Stimulated activated CD8-positive, alpha-beta memory T cell treated with anti-CD3 and anti-CD28 coated beads, Interleukin-15, amount 100 ng/mL, for 1 hour (primary cell): ENCODE measurements around the gene ETHE1.

Source experiments
- DNase-seq: peaks from one replicate; pipeline ENCODE4 v3.0.0-alpha.2; 2020; ENCODE audit warnings: low read depth

ETHE1 gene, protein sequence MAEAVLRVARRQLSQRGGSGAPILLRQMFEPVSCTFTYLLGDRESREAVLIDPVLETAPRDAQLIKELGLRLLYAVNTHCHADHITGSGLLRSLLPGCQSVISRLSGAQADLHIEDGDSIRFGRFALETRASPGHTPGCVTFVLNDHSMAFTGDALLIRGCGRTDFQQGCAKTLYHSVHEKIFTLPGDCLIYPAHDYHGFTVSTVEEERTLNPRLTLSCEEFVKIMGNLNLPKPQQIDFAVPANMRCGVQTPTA

DNA sequence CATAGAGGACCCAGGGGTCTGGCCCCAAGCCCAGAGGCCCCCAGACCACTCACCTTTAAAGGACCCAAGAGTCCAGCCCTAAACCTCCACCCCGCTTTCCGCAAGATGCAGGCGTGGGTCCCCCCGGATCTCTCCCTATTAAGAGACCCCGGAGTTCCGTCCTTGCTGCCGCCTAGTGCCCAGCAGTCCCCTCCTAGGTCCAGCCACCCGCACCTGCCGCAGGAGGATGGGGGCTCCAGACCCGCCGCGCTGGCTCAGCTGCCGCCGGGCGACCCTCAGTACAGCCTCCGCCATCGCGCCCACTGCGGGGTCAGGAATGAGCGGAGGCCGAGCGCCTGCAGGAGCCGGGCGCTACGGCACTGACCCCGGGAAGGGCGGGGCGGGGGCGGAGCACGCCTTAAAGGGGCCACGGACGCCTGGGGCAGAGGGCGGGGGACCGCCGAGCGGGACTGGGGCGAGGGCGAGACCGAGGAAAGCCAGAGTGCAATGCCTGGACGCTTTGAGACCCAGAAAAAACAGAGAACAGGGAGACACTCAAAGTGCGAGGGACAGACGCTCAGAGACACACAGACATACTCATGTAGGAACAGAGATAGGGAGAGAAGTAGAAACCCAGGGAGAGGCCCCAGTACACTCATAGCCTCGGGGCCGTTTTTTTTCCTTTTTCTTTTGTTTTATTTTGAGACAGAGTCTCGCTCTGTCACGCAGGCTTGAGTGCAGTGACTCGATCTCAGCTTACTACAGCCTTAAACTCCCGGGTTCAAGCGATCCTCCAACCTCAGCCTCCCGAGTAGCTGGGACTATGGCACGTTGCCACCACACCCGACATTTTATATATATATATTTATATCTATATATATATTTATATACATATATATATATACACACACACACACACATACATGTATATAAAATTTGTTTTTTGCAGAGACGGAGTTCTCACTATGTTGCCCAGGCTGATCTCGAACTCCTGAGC lies at the start of gene ETHE1:
Gene ETHE1, minus strand, starts transcription at position 318 of the 976 bp plus-strand sequence. Its CDS starts 24 bp downstream, at position 294.
- DNase-seq: peak; percentile 52

DNA sequence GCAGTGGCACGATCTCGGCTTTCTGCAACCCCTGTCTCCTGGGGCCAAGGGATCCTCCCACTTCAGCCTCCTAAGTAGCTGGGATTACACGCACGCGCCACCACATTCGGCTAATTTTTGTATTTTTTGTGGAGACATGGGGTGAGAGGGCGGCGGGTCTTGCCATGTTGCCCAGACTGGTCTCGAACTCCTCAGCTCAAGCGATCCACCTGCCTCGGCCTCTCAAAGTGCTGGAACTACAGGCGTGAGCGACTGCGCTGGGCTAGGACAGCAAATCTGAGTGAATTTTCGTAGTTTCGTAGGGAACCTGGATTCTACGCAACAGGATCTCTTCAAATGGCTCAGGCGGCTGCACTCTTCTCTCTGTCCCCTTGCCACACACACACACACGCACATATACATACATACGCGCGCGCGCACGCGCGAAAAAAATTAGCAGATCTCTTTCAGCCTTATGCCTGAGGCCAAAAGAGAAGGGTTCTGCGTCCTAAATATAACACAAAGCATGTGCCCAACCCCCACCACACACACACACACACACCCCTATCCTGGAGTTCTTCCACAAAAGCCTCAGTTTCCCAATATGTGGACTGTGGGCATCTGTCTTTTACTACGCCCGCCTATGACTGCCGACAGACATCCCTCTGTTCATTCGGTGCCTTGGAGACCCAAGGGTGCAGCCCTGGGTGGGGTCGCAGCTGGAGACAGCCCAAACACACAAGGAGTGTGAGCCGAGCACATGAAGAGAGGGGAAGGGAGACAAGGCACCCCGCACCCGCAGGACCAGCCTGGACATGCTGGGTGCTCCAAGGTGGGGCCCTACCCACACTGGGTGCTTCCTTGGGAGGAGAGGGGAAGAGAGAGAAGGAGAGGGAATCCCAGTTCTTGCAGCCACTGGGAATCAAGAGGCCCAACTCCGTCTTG lies 49.2 kb upstream of the ETHE1 start:
- no peak for DNase-seq

DNA sequence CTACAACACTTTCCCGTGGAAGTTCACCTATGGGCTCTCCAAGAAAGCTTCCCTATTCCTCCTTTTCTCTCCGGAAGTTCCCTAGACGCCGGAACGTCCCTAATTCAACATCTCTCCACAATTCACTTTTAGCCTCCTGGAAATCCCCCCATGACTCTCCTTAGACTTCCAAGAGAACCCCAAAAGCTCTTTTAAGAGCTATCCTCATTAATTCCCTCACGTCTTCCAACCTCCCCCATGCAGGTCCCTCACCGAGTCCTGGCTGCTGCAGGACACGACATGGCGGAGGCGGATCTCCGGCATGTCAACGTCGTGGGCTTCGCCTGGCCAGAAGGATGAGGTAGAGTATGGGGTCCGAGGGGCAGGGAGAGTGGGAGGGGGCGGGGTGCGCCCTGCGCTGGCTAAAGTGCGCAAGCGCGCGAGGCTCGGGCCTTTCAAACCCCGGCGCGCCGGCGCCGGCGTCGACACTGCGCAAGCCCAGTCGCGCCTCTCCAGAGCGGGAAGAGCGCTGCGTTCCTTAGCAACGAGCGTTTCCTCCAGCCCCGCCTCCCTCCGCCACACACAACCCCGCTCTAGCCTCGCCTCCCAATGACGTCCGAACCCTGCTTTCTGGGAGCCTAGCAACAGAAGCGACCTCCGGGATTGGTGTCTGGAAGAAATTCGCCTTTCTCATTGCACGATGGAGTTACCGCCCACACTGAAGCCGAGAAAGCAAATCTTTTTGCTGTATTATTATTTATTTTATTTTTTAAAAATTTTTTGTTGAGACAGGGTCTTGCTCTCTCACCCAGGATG lies 48.4 kb upstream of the ETHE1 start, which contains the start of the genes PINLYP and XRCC1:
Gene PINLYP, plus strand, starts transcription at position 646 of the 795 bp plus-strand sequence. CDS start 1,391 bp downstream, outside the sequence.
Gene XRCC1, minus strand, starts transcription at position 372 of the 795 bp plus-strand sequence. Its CDS starts 69 bp downstream, at position 303.
- DNase-seq: peak; percentile 91

DNA sequence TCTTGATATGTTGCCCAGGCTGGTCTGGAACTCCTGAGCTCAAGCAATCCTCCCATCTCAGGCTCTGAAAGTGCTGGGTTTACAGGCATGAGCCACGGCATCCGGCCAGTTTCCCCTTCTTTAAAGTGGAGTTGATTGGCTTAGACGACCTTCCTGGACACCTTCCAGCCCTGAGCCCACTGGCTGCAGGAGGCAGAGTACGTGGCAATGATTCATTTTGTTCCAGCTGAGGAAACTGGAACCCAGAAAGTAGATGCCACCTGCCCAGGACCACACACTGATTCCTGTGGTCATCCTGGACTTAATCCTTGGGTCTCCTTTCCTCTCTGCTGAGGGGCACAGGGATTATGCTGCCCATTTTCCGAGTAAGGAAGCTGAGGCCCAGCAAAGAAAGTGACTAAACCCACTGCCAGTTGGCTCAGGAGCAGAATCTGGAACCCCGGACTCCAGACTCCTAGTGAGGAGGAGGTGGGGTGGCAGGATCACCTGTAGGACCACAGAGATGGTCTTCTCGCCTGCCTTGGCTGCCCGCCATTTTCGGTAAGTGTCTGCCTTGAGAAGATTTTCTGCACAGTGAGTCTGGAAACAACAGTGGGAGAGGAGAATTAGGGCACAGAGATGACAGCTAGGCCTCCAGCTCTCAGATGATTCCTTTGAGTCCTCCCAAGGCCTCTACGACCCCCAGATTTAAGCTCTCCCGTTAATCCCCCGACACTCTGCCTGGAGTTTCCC lies 47.6 kb upstream of the ETHE1 start:
- DNase-seq: no peak

DNA sequence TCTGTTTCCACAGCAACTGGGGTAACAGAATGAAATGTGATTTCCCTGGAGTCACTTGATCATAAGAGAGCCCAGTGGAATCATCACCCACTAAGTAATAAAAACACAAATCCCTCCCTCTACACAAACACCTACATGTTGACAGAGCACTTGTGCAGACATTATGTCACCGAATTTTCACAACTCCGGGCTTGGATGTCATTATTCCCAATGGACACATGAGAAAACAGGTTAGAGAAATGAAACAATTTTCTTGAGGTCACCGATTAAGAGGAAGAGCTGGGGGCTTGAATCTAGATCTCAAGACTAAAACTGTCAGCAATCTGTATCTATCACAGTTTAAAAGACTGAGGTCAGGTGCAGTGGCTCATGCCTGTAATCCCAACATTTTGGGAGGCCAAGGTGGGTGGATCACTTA lies 45.2 kb upstream of the ETHE1 start:
- DNase-seq: no peak

DNA sequence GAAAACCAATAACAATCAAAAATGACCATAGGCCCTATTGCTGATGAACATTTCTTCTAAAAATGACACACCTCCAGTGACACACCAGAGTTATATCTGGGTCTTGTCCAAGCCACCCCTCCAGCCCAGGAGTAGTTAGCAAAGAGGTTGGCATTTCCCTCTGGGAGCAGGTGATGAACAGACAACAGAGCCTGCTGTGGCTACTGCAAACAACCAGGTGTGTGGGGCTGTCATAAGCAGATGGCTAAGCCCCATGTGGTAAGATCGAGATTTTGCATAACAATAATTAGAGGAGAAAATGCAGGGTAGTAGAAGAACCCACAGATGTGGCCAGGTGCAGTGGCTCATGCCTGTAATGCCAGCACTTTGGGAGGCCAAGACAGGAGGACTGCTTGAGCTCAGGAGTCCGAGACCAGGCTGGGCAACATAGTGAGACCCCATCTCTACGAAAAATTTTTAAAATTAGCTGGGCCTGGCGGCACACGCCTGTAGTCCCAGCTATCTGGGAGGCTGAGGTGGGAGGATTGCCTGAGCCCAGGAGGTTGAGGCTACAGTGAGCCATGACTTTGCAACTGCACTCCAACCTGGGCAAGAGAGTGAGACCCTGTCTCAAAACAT lies 43.3 kb upstream of the ETHE1 start:
- DNase-seq: no peak

DNA sequence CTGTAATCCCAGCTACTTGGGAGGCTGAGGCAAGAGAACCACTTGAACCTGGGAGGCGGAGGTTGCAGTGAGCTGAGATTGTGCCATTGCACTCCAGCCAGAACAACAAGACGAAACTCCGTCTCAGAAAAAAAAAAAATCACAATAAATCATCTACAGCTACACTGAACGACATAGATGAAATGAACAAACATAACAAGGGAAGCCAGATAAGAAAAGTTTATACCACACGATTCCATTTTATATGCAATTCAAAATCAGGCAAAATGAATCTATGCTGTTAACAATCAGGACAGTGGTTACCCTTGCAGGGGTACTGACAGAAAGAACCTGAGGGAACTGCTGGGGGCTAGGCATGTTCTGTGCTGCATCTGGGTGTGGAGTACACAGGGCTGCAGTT lies 42.7 kb upstream of the ETHE1 start:
- DNase-seq: no peak

DNA sequence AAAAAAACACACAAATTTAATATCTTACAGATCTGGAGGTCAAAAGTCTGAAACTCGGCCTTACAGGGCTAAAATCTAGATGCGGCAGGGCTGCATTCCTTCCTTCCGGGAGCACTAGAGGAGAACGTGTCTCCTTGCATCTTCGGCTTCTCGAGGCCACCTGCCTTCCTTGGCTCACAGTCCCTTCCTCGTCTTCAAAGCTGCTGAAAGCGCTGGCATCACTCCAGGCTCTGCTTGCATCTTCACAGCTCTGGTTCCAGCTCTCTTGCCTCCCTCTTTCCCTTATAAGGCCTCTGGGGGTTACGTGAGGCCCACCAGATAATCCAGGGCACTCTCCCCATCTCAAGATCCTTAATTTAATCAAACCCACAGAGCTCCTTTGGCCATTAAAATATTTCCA lies 37.8 kb upstream of the ETHE1 start:
- no peak for DNase-seq

DNA sequence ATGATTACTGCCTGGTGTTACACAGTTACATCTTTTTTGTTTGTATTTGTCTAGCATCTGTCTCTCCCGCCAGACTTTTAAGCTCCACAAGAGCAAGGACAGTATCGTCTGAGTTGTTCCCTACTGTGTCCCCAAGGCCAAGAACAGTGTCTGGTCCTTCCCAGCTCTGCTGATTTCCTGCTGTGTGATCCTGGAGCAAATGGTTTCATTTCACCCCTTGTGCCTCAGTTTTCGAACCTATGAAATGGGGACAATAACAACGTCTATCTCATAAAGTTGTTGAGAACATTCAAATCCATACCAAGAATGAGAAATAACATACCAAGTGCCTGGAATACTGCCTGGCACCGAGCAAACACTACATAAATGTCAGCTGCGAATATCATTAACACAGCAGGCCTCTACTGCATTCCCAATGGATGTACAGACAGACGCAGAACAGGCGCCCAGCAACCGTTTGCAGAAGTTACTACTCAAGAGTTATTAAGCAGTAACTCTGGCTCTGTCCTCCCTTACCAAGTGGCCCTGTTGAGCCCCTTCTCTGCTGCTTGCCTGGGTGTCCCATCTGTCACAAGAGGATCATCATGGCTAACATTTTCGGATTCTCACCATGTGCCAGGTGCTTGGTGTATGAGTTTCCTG lies 36.9 kb upstream of the ETHE1 start:
- no peak for DNase-seq

DNA sequence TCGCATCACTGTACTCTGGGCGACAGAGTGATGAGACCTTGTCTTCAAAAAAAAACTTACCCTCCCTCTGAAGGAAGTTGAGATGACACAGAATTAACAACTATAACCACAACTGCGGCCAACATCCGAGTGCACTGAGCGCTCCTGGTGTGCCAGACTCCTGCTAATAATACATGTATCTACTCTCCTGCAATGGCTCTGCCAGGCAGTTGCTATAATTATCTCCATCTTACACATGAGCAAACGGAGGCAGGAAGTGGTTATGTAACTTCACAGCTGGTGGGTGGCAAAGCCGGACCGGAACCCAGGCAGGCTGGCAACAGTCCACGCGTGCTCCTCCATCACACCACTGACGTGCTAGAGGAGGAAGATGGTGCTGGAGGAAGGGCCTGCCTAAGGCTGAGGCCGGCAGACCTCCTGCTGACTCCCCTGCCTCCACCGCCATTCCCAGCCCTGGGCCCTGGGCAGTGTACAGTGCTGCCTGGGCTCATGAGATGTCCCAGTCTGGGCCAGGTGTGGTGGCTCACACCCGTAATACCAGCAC lies 35.8 kb upstream of the ETHE1 start:
- peak; percentile 43 for DNase-seq

DNA sequence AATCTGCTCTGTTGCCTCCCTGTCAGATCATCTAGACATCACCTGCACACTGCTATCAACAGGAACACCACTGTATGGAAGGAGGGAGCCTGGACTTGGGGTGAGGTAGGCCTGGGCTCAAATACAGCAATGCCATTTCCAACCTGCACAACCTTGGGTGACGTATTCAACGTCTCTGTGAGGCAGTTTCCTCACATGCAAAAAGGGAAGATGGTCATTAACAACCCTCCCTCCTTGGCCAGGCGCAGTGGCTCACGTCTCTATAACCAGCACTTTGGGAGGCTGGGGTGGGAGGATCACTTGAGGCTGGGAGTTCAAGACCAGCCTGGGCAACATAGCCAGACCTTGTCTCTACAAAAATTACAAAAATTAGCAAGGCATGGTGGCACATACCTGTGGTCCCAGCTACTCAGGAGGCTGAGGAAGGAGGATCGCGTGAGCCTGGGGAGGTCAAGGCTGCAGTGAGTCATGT lies 35.3 kb upstream of the ETHE1 start:
- no peak for DNase-seq

DNA sequence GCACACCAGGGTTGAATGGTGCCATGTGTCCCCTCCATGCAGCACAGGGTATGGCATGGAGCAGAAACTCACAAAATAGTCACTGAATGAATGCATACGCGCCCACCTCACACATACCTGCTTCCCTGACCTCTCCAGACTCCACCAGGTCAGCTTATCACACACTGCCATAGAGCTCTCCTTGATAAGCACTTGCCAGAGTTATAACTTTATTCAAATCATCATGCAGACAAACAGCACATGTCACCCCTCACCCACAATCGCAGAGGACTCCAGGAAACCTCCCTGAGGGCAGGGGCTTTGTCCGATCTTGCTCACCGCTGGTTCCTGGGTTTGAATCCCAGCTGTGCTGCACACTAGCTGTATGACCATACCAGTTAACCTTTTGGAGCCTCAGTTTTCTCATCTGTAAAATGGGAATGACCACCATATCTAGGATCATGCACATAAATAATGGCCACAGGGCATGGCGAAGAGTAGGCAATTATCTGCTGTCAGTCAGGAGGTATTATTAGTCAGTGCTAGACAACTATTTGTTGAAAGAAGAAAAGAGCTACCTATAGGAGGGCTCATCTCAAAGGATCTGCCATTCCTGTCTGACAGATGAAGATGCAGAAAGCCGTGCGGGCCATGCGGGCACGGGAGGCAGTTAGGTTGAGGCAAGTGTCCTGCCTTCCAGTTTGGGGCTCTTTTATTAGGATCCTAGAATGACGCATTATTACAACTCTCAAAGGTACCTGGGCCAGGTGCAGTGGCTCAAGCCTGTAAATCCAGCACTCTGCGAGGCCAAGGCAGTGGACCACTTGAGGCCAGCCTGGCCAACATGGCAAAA lies 34.4 kb upstream of the ETHE1 start:
- DNase-seq: no peak

DNA sequence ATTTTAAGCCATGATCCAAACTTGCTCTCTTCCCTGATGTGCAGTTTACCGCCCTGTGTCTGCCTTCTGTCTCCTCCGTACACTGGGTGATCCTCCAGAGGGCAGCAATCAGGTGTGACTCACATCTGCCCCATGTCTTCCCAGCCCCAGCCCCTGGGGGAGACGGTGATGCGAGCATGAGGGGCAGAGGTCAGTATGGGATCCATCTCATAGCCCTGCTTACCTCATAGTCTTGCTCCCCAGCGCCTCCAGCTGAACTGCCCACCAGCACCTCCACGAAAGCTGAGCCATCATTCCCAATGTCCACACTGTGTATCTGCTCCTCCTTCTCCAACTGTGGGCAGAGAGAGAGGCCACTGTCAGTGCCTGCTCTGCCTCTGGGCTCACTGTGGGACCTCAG lies 33.7 kb upstream of the ETHE1 start:
- no peak for DNase-seq

DNA sequence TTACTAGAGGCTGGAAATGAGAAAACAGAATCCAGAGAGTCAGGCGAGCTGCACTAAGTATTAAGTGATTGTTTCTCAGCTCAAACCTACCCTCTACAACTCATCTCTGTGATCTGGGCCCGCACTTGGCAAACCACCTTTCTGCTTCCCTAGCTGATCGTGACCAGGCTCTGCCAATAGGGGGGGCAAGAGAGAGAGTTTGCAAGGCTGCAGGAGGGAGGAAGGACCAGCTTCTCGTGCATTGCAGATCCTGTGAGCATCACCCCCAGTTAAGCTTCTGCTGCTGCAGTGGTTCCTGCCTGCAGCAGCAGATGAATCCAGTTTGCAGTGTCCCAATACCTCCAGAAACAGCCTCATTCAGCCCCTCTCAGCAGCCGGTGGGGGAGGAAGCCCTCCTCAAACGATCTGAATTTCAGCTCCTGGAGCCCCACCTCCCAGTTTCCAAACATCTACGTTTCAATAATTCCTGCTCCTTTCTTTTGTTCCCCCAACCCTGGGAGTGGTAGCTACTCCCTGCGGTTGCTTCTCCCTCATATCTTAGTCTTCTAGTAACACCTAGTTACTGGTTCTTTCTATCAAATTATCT lies 28.3 kb upstream of the ETHE1 start:
- DNase-seq: peak; percentile 79

DNA sequence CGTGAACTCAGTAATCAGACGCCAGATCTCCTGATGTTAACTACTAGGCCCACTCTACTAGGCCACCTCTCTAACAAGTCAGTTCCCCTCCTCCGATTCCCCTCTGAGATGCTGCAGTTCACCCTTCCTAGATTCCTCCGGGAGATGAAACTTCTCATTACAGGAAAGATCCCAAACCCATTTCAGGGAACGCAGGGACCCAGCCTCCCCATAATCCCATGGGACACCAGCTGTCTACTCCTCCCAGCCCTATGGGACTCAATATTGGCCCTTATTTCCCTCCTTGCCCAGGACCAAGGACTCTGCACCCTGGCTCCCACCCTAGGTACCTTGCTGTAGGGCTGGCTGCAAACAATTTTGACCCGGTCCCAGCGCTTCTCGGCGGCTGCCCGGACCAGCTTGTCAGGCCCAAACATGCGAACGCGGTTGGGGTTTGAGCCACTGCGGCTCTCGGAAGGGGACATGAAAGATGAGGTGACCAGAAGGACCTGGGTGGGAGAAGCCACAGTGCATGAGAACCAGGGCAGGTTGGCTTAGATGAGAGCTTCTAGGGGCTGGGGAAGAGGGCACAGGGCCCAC lies 27.4 kb upstream of the ETHE1 start:
- DNase-seq: no peak

DNA sequence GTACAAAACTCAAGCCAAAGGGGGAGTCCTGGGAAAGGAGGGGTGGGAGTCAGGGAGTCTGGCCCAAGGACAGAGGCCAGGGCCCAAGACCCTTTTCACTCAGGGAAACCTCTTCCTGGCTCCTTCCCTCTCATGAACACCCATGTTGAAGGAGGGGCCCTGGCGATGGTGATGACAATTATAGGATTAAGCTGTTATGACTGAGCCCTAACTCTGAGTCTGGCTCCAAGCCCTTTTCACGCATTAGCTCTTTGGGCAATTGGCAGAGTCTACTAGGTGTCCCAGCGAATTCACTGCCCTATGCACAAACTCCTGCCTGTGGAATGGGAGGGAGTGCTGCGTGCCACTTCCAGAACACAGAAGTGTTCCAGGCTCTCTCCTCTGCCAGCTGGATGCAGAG lies 26.7 kb upstream of the ETHE1 start:
- DNase-seq: no peak

DNA sequence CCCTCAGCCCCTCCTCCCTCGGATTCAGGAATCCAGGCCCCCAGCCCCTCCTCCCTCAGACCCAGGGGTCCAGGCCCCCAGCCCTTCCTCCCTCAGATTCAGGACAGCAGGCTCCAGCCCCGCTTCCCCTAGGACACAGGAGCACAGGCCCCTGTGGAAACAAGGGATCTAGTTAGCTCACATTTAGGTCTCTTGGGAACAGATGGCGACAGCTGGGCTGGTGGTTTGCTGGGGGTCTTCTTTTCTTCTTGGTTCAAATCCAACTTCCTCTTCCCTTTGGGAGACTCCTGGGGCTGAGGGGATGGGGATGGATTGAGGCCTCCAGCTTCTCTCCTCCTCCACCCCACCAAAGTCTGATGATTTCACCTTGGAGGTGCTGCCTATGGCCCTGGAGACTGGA lies 25.6 kb upstream of the ETHE1 start:
- DNase-seq: no peak

DNA sequence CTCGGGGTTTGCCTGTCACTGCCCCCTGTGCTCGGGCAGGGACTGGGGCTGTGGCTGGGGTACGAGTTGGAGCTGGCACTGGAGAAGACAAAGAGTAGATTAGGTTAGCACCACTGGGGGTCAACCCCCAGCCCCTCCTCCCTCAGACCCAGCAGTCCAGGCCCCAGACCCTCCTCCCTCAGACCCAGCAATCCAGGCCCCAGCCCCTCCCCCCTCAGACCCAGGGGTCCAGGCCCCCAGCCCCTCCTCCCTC lies 25.1 kb upstream of the ETHE1 start:
- DNase-seq: no peak
